Right atrium auricular region (tissue), 2 donors: ENCODE data around the gene ADAMTS15. TPM values are rescaled to one million over a fixed set of nuclear protein-coding genes. Genes with fewer than 3 reads are reported as not detected.

Experiments
- DNase-seq: peaks from one replicate; pipeline ENCODE4 v3.0.0-alpha.2; 2019; ENCODE audit warnings: low spot score
- H3K27ac ChIP-seq, 2 donors: fragments of 200-600 bp; sonication (generic); 1 replicate in 1 of 2; 2 replicates in 1 of 2; pipeline ENCODE4 v1.5.1; 2016 to 2019
- H3K27me3 ChIP-seq, 2 donors: fragments of 200-600 bp; sonication (generic); one replicate each; pipeline versions ENCODE4 v1.5.1 to v1.6.0; 2017 to 2019
- H3K36me3 ChIP-seq: fragments of 200-600 bp; sonication (generic); one replicate; pipeline ENCODE4 v1.5.1; 2016
- H3K4me1 ChIP-seq, 2 donors: fragments of 200-600 bp; sonication (generic); one replicate each; pipeline versions ENCODE4 v1.5.1 to v1.6.0; 2017 to 2019
- H3K4me3 ChIP-seq, 2 donors: fragments of 200-600 bp; sonication (generic); 1 replicate in 1 of 2; 2 replicates in 1 of 2; pipeline ENCODE4 v1.5.1; 2017 to 2019; ENCODE audit warnings: mild to moderate bottlenecking in 1 of 2, moderate library complexity in 1 of 2
- H3K9me3 ChIP-seq, 2 donors: fragments of 200-600 bp; sonication (generic); one replicate each; pipeline ENCODE4 v1.5.1; 2019
- total RNA-seq, 2 donors: library from RNA; depleted of rRNA; stranded (reverse); fragments of >200 nt; gene quantifications; one replicate each; pipeline ENCODE4 v1.1.0, GENCODE V29; 2016
- TF ChIP-seq, protein P1 (sequence below), 2 donors: fragments of 200-600 bp; sonication (generic); IDR thresholded peaks; one replicate each; pipeline ENCODE4 v1.5.1; 2019; ENCODE audit warnings: antibody characterized with exemption in 2 of 2

Gene ADAMTS15
- total RNA-seq, 2 donors from 2014 or later, result 17.5 to 21.2 TPM

- no peaks in the 10 kb centered on the region for H3K36me3 ChIP-seq
- TF ChIP-seq, protein P1, sequence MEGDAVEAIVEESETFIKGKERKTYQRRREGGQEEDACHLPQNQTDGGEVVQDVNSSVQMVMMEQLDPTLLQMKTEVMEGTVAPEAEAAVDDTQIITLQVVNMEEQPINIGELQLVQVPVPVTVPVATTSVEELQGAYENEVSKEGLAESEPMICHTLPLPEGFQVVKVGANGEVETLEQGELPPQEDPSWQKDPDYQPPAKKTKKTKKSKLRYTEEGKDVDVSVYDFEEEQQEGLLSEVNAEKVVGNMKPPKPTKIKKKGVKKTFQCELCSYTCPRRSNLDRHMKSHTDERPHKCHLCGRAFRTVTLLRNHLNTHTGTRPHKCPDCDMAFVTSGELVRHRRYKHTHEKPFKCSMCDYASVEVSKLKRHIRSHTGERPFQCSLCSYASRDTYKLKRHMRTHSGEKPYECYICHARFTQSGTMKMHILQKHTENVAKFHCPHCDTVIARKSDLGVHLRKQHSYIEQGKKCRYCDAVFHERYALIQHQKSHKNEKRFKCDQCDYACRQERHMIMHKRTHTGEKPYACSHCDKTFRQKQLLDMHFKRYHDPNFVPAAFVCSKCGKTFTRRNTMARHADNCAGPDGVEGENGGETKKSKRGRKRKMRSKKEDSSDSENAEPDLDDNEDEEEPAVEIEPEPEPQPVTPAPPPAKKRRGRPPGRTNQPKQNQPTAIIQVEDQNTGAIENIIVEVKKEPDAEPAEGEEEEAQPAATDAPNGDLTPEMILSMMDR (IDR thresholded peaks at IDR 0.05), result no peak
- H3K9me3 ChIP-seq, result no peaks in the 10 kb centered on the region
- no peak overlapping the region for H3K4me3 ChIP-seq
- no peaks in the 10 kb centered on the region for H3K27me3 ChIP-seq
- peak overlapping the region; percentile 75 to 79 for H3K27ac ChIP-seq
- DNase-seq, result no peak
- peaks cover 0 to 41% of the 10 kb centered on the region in 2 donors for H3K4me1 ChIP-seq
Observed at GRCh38 chr11:130511765-130512164, 63.3 kb downstream of the ADAMTS15 start.

GRCh38 chr11:130512662-130513061 is 64.2 kb downstream of the ADAMTS15 start:
- no peaks in the 10 kb centered on the region for H3K9me3 ChIP-seq
- no peaks in the 10 kb centered on the region for H3K36me3 ChIP-seq
- TF ChIP-seq, protein P1 (IDR thresholded peaks at IDR 0.05), result no peak
- H3K4me3 ChIP-seq, result no peak overlapping the region
- H3K4me1 ChIP-seq, result peaks cover 0 to 41% of the 10 kb centered on the region in 2 donors
- no peaks in the 10 kb centered on the region for H3K27me3 ChIP-seq
- H3K27ac ChIP-seq, result peak overlapping the region; percentile 75 to 79
- no peak for DNase-seq

DNA sequence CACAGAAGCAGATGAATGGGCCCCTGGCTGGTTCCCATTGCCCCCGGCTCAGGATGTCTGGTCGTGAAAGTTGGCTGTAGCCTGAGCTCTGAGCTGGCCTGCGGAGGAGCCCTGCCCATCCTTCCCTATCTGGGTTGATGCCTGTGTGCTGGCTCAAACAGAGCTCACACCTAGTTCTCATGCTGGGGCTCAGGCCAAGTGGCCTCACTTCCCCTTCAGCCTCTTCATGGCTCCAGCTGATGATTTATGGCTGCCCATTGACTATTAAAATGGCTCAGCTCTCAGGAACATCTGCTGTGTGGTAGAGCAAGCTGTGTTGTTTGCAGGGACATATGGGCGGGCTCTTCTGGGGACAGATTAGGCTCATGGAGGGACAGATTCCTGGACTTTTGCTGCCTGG is 64.7 kb downstream of the ADAMTS15 start:
- H3K36me3 ChIP-seq, result no peaks in the 10 kb centered on the region
- peaks cover 0 to 41% of the 10 kb centered on the region in 2 donors for H3K4me1 ChIP-seq
- H3K27ac ChIP-seq, result peak overlapping the region; percentile 75 to 79
- H3K4me3 ChIP-seq, result no peak overlapping the region
- no peaks in the 10 kb centered on the region for H3K9me3 ChIP-seq
- TF ChIP-seq, protein P1 (IDR thresholded peaks at IDR 0.05), result no peak
- H3K27me3 ChIP-seq, result no peaks in the 10 kb centered on the region
- DNase-seq, result no peak

- DNase-seq, result no peak
- peaks cover 0 to 41% of the 10 kb centered on the region in 2 donors for H3K4me1 ChIP-seq
- H3K27me3 ChIP-seq, result no peaks in the 10 kb centered on the region
- H3K4me3 ChIP-seq, result no peak overlapping the region
- no peaks in the 10 kb centered on the region for H3K9me3 ChIP-seq
- no peaks in the 10 kb centered on the region for H3K36me3 ChIP-seq
- TF ChIP-seq, protein P1 (IDR thresholded peaks at IDR 0.05), result no peak
- peak overlapping the region in 1 of 2 donors; percentile 79 for H3K27ac ChIP-seq
Observed at GRCh38 chr11:130514316-130514715, 65.9 kb downstream of the ADAMTS15 start.

DNA sequence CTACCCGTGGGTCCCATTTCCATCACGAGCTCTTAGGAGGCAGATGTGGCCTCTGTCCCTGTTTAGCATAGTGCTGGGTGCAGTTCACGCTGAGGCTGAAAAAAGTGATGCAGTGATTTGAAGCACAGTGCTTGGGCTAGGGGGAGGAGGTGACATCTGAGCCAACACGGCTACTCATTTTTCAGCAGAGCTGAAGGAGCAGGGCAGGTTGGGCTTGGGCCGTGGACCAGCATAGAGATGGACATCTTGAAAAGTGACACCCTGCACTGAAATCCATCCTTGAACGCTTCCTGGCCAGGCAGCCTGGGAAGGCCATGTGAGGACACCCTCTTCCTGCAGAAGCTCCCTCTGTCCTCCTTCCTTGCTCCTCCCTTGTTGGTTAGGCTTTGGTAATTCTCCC is 66.4 kb downstream of the ADAMTS15 start:
- H3K4me1 ChIP-seq, result peaks cover 0 to 41% of the 10 kb centered on the region in 2 donors
- no peak for DNase-seq
- no peaks in the 10 kb centered on the region for H3K9me3 ChIP-seq
- TF ChIP-seq, protein P1 (IDR thresholded peaks at IDR 0.05), result no peak
- H3K36me3 ChIP-seq, result no peaks in the 10 kb centered on the region
- H3K4me3 ChIP-seq, result no peak overlapping the region
- no peaks in the 10 kb centered on the region for H3K27me3 ChIP-seq
- H3K27ac ChIP-seq, result no peak overlapping the region
